ENCODE data around the gene SIX1. TPM values are rescaled to one million over a fixed set of nuclear protein-coding genes. Genes with fewer than 3 reads are reported as not detected.

SIX1 gene
- total RNA-seq, 1 donor from 2014 or later: 1.1 TPM

- no peak for DNase-seq (ENCODE audit: low spot score in 2 of 2)
- intact Hi-C loops (cut with DNase I): no loop called here
- Histone ChIP-seq H3K4me1 (no peaks in the 10 kb centered on the region), H3K36me3 (no peaks in the 10 kb centered on the region), H3K4me3 (no peak overlapping the region), H3K27ac (no peak overlapping the region), H3K27me3 (no peaks in the 10 kb centered on the region), H3K9me3 (no peaks in the 10 kb centered on the region)
- TF ChIP-seq CTCF (IDR thresholded peaks at IDR 0.05): no peak
Observed at GRCh38 chr14:60631842-60632241, 17.4 kb downstream of the SIX1 start.

- Histone ChIP-seq H3K4me3 (no peak overlapping the region), H3K4me1 (no peaks in the 10 kb centered on the region), H3K36me3 (no peaks in the 10 kb centered on the region), H3K9me3 (no peaks in the 10 kb centered on the region), H3K27ac (no peak overlapping the region), H3K27me3 (no peaks in the 10 kb centered on the region)
- no peak for TF ChIP-seq CTCF (IDR thresholded peaks at IDR 0.05)
- intact Hi-C loops (cut with DNase I): no loop called here
- no peak for DNase-seq (ENCODE audit: low spot score in 2 of 2)
Observed at GRCh38 chr14:60630129-60630528, 19.1 kb downstream of the SIX1 start.

GRCh38 chr14:60628892-60629291, 20.4 kb downstream of the SIX1 start:
- intact Hi-C loops (cut with DNase I): no loop called here
- TF ChIP-seq CTCF (IDR thresholded peaks at IDR 0.05): no peak
- Histone ChIP-seq H3K4me1 (no peaks in the 10 kb centered on the region), H3K36me3 (no peaks in the 10 kb centered on the region), H3K9me3 (no peaks in the 10 kb centered on the region), H3K27ac (no peak overlapping the region), H3K4me3 (no peak overlapping the region), H3K27me3 (no peaks in the 10 kb centered on the region)
- no peak for DNase-seq (ENCODE audit: low spot score in 2 of 2)

- no peaks in the 10 kb centered on the region for H3K36me3 ChIP-seq
- intact Hi-C loops (cut with DNase I): no loop called here
- no peaks in the 10 kb centered on the region for H3K9me3 ChIP-seq
- no peak for DNase-seq (ENCODE audit: low spot score in 2 of 2)
- H3K4me3 ChIP-seq: no peak overlapping the region
- no peaks in the 10 kb centered on the region for H3K27me3 ChIP-seq
- no peaks in the 10 kb centered on the region for H3K4me1 ChIP-seq
- no peak overlapping the region for H3K27ac ChIP-seq
- TF ChIP-seq CTCF (IDR thresholded peaks at IDR 0.05): no peak
Observed at GRCh38 chr14:60622917-60623257, 26.4 kb downstream of the SIX1 start.

- Histone ChIP-seq H3K9me3 (no peaks in the 10 kb centered on the region), H3K27me3 (no peaks in the 10 kb centered on the region), H3K36me3 (no peaks in the 10 kb centered on the region), H3K4me3 (no peak overlapping the region), H3K27ac (no peak overlapping the region), H3K4me1 (no peaks in the 10 kb centered on the region)
- TF ChIP-seq CTCF (IDR thresholded peaks at IDR 0.05): no peak
- intact Hi-C loops (cut with DNase I): no loop called here
- DNase-seq (ENCODE audit: low spot score in 2 of 2): no peak
Observed at GRCh38 chr14:60622210-60622916, 26.9 kb downstream of the SIX1 start.

- H3K27me3 ChIP-seq: no peaks in the 10 kb centered on the region
- no peak overlapping the region for H3K4me3 ChIP-seq
- intact Hi-C loops (cut with DNase I): no loop called here
- H3K9me3 ChIP-seq: no peaks in the 10 kb centered on the region
- peaks cover 0 to 4% of the 10 kb centered on the region in 2 donors for H3K4me1 ChIP-seq
- no peaks in the 10 kb centered on the region for H3K36me3 ChIP-seq
- no peak for DNase-seq (ENCODE audit: low spot score in 2 of 2)
- no peak overlapping the region for H3K27ac ChIP-seq
- TF ChIP-seq CTCF (IDR thresholded peaks at IDR 0.05): no peak
Observed at GRCh38 chr14:60621386-60621785, 27.9 kb downstream of the SIX1 start.

Measured in ascending aorta (tissue), 2 donors.